AG10803 (cell line): ENCODE results near the gene RING1.

Experiments used
- DNase-seq: peaks from one replicate; pipeline ENCODE4 v3.0.0; 2010; ENCODE audit warnings: low read depth
- H3K4me3 ChIP-seq: 2 replicates; pipeline ENCODE4 v1.5.1; 2011; ENCODE audit warnings: mild to moderate bottlenecking, low read length, control low read depth
- TF ChIP-seq, protein P1 (sequence below): conservative IDR thresholded peaks from 2 replicates; pipeline ENCODE4 v1.5.1; 2011; ENCODE audit warnings: mild to moderate bottlenecking, low read length, control low read depth, inconsistent platforms

Gene RING1

DNA sequence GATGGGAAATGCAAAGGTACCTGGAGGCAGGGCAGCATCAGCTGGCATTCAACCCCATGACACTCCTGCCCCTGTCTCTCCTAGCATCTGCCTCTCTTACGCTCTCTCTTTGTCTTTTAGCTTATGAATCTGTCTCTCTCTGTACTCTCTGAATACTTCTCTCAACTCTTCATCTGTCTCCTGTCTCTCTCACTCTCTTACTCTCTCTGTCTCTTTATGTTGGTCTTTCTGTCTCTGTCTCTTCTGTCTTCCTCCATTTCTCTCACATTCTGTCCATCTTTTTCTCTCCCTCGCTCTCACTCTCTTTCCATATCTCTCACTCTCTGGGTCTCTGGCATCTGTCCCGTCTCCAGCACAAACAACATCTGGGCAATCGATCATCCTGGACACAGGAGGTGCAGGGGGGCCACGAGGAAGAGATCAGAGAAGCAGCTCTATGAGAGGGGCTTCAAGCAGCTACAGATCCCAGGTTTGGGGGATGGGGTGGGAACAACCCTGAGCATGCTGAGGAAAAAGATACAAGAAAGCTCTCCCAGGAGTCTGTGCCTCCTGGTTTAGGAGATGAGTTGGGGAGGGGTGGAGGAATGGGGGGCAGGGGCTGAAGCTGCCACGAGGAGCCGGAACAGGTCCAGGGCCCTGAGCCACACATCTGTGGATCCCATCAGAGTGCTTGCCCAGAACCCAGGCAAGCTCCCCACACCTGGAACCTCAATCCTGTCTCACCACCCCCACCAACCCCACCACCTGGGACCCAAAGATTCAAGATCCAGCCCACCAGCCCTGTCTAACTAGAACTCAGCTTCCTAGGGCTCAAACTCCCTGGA is 18.5 kb upstream of the RING1 start:
- TF ChIP-seq, protein P1, sequence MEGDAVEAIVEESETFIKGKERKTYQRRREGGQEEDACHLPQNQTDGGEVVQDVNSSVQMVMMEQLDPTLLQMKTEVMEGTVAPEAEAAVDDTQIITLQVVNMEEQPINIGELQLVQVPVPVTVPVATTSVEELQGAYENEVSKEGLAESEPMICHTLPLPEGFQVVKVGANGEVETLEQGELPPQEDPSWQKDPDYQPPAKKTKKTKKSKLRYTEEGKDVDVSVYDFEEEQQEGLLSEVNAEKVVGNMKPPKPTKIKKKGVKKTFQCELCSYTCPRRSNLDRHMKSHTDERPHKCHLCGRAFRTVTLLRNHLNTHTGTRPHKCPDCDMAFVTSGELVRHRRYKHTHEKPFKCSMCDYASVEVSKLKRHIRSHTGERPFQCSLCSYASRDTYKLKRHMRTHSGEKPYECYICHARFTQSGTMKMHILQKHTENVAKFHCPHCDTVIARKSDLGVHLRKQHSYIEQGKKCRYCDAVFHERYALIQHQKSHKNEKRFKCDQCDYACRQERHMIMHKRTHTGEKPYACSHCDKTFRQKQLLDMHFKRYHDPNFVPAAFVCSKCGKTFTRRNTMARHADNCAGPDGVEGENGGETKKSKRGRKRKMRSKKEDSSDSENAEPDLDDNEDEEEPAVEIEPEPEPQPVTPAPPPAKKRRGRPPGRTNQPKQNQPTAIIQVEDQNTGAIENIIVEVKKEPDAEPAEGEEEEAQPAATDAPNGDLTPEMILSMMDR = no peak
- no peak for DNase-seq
- no peak overlapping the region for H3K4me3 ChIP-seq

DNA sequence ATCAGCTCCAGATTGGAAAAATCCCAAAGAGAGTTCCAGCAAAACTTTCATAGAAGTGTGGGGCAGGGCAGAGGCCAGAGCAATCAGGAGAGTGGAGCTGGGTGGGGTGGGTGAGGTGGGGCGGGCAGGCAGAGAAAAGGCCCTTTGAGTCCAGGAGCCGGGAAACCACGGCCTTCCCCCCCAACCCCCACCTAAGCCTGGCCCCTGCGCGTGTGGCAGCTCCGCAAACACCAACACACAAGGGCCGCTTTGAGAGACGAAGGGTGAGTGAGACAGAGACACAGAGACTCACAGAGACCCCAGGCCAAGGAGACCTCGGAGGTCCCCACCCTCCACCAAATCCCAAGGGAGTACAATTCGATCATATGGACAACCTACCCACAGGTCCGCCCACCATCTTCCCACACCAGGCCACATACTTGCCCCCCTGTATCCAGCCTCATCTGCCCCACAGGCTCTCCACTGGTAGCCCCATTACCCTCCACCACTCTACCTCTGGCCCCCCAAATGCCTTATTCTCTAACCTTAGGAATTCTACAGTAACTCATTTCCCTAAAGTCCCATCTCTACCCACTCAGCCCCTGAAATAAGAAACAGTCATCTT is 17.7 kb upstream of the RING1 start:
- DNase-seq = no peak
- TF ChIP-seq, protein P1 = no peak
- H3K4me3 ChIP-seq = no peak overlapping the region

DNA sequence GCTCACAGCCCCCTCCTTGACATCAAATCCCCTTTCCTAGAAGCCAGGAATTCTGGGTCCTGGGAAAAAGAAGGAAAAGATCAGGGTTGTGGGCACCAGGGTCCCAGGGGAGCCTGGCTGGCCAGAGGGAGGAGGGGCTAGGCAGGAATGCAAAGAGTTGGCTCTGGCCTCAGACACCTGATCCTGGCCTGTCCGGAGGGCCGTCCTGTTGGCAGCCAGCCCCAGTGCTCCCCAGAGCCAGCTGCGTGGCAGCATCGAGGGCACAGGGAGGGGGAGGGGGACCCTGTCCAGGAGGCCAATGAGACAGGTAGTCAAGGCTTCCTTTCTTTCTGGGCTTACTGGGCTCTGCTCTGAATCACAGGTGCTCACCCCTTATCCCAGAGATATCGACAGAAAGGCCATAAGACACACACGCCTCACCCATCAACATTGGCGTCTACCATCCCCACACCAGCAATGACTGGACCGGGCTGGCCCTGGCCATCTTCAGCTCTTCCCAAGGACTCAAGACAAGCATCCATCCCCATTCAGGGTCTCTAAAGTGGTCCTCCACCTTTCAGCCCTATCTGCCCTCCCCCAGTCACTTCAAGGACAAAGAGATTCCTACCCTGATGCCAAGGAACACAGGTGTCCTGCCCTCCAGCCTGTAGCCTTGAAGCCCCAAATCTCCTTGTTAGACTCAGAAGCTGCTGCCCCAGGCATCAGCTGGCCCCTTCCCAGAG is 16.8 kb upstream of the RING1 start:
- TF ChIP-seq, protein P1 = no peak
- no peak for DNase-seq
- no peak overlapping the region for H3K4me3 ChIP-seq

DNA sequence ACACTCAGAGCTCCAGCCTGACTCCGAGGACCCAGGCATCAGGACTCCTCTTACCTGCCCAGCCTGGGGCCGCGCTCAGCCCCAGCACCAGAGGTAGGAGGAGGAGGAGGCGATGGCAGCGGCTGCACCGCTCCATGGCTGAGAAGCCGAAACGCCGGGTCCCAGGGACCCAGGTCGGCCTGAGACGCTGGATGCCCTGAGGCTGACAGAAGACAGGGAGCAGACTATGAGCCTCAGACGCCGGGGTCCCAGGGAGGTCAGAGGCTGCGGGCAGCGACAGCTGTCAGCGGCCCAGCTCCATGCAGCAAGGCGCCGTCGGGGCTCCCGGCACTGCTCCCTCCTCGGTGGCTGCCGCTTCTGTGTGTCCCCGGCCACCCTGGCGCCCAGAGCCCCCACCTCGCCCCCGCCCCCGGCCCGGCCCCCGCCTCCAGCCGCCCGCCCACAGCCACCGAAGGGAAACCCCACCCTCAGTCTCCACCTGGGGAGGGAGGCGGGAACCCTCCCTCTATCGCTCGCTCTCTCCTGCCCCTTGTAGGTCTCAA is 16.1 kb upstream of the RING1 start, which contains the start of gene COL11A2:
COL11A2 (minus strand) TSS at position 363 of the 542 bp plus-strand sequence; CDS start at position 136, 227 bp downstream.
- no peak for DNase-seq
- TF ChIP-seq, protein P1 = no peak
- peak within 1 kb of the TSS; percentile 43 for H3K4me3 ChIP-seq

DNA sequence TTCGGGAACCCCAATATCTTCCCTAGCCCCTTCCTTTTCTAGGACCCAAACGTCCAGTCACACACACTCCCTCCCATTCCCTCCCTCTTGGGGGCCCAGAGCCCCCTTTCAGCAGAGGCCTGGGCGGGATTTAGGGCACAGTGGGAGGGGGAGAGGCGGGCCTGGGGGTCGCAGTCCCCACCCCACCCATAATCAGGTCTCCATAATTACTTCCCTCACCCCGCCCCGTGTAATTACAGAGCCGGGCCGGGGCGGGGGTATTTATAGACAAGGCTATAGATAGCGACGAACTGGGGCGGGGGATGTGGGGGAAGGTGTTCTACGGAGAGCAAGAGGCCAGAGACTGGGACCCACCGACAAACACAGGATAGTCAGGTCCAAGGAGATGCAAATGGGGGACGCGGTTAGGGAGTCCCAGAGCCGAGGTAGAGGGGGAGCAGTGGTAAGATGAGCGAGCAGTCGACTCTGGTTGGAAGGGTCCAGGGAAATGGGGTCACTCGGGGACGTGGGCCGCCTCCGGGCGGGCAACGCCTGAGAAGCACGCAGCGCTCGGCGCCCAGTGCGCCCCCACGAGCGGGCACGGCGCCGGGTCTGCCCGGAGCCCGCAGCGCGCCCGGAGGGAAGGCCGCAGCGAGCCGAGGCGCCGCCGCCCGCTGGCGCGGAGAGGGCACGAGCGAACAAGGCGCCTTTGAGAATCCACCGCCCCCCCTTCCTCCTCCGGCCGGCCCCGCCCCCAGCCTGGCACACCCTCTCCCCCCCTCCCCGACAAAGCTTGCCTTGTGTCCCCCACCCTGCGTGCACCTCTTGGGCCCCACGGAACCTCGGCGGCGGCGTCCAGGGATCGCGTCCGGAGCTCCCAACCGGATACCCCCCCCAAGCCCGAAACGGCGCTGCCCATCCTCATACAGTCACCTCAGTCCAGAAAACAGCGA is 15.4 kb upstream of the RING1 start:
- TF ChIP-seq, protein P1 = no peak
- DNase-seq = no peak
- peak overlapping the region; percentile 43 for H3K4me3 ChIP-seq

DNA sequence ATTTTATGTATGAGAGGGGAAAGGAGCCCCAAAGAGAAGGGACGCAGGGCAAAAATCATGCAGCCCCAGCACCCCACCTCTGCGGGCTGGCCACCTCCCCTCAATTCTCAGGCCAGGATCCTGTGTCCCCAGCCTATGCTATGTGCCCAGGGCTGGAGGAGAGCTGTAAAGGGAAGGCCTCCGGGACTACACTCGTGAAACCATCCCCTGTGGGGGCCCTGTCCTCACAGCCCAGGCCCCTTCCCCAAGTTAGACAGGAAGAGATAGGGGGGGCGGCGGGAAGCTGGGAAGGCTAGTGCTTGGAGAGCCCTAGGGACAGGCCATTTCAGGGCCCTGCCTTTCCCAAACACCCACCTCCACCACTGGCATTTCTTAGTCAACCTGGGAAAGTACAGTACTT is 14.7 kb upstream of the RING1 start:
- TF ChIP-seq, protein P1 = no peak
- no peak overlapping the region for H3K4me3 ChIP-seq
- no peak for DNase-seq
